GM12892 (cell line): ENCODE measurements around the gene ARID1A.

Source experiments
- POLR2A ChIP-seq: IDR thresholded peaks from 2 replicates; pipeline ENCODE4 v1.6.1; 2011; ENCODE audit warnings: low read depth, low read length, control low read depth
- POLR2AphosphoS5 ChIP-seq: IDR thresholded peaks from 2 replicates; pipeline ENCODE4 v1.6.1; 2011; ENCODE audit warnings: low read depth, low read length, control low read depth

DNA sequence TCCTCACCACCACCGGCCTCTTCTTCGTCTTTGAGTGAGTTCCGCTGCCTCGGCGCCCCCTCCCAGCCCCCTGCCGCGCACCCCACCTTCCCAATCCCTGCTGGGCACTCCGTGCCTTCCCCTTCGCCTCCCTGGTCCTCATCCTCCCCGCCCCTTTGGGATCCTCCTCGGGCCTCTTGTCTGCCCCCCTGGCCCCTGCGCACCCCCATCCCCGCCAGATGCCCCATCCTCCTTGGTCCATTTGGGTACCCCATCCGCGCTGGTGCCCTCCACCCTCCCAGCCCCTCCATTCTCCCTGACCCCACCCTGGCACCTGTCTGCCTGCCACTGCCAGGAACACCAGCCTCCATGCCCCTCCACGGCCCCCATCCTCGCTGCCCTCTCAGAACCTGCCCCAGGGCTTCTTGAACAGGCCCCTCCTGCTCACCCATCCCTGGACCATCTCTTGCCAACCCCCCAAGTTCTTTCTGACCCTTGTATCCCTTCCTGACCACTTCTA lies 131.3 kb downstream of the ARID1A start:
- TF ChIP-seq POLR2A: no peak
- no peak for TF ChIP-seq POLR2AphosphoS5
